Tibial nerve (tissue), 4 donors: Measurements from ENCODE around the gene ADAMTS2.

Experiments
- EP300 ChIP-seq, 2 donors: sonication (generic); formaldehyde crosslinking; IDR thresholded peaks; one replicate each; pipeline ENCODE4 v1.6.1; 2017; ENCODE audit warnings: antibody characterized with exemption in 2 of 2, mild to moderate bottlenecking in 1 of 2
- TF ChIP-seq, protein P1 (sequence below), 5 experiments: fragments of 200-600 bp in 3 of 5; fragments of 450-650 bp in 2 of 5; sonication (generic) in 3 of 5; IDR thresholded peaks; one replicate each; pipeline ENCODE4 v1.5.1; 2016 to 2019; ENCODE audit warnings: antibody characterized with exemption in 5 of 5, mild to moderate bottlenecking in 3 of 5, moderate library complexity in 2 of 5

DNA sequence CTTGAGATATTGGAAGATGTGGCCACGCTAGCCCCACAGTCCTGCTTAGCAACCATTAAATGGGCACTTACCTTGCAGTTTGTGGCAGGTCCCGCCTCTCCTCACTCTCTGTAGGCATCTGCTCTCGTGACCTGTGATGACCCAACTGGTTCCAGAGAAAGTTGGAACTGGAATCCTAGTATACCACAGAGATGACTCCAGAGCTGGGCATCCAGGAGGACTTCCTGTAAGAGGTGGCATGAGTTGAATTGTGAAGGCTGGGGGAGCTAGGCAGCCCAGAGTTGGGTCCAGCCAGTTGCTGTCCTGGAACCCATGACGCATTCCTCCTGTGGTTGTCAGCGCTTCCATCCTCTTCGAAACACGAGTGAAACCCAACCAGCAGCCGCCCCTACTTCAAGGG lies 1.6 kb upstream of the ADAMTS2 start:
- TF ChIP-seq, protein P1, sequence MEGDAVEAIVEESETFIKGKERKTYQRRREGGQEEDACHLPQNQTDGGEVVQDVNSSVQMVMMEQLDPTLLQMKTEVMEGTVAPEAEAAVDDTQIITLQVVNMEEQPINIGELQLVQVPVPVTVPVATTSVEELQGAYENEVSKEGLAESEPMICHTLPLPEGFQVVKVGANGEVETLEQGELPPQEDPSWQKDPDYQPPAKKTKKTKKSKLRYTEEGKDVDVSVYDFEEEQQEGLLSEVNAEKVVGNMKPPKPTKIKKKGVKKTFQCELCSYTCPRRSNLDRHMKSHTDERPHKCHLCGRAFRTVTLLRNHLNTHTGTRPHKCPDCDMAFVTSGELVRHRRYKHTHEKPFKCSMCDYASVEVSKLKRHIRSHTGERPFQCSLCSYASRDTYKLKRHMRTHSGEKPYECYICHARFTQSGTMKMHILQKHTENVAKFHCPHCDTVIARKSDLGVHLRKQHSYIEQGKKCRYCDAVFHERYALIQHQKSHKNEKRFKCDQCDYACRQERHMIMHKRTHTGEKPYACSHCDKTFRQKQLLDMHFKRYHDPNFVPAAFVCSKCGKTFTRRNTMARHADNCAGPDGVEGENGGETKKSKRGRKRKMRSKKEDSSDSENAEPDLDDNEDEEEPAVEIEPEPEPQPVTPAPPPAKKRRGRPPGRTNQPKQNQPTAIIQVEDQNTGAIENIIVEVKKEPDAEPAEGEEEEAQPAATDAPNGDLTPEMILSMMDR (IDR thresholded peaks at IDR 0.05): no peak
- no peak for TF ChIP-seq EP300 (IDR thresholded peaks at IDR 0.05)
